Breast epithelium (tissue), 3 donors: ENCODE data around the gene RUNDC3A.

Experiments
- CTCF ChIP-seq, 3 donors: fragments of 450-650 bp; IDR thresholded peaks; one replicate each; pipeline ENCODE4 v1.5.1; 2016 to 2017; ENCODE audit warnings: antibody characterized with exemption in 3 of 3, mild to moderate bottlenecking in 3 of 3, moderate library complexity in 3 of 3
- POLR2A ChIP-seq: fragments of 450-650 bp; IDR thresholded peaks from one replicate; pipeline ENCODE4 v1.6.1; 2016; ENCODE audit warnings: antibody characterized with exemption, mild to moderate bottlenecking, moderate library complexity

GRCh38 chr17:44367231-44367979, 59.0 kb downstream of the RUNDC3A start:
- no peak for TF ChIP-seq POLR2A
- no peak for TF ChIP-seq CTCF (IDR thresholded peaks at IDR 0.05)
